Right lobe of liver (tissue), 6 donors: ENCODE results near the gene KCND2. TPM values are rescaled to one million over a fixed set of nuclear protein-coding genes. Genes with fewer than 3 reads are reported as not detected.

Experiments used
- ATAC-seq, 4 donors: fragments of 200-7000 bp; cut with Tn5 transposase; one replicate each; pipeline ENCODE4 v1.9.1; 2020; ENCODE audit warnings: mild to moderate bottlenecking in 4 of 4, moderate library complexity in 4 of 4
- DNase-seq, 3 donors: peaks; one replicate each; pipeline ENCODE4 v3.0.0-alpha.2; 2020
- H3K27ac ChIP-seq, 3 donors: fragments of 200-600 bp; one replicate each; pipeline ENCODE4 v1.8.0; 2022
- H3K27me3 ChIP-seq, 2 donors: fragments of 200-600 bp; one replicate each; pipeline ENCODE4 v1.8.0; 2022
- H3K36me3 ChIP-seq, 4 donors: fragments of 200-600 bp; sonication (generic) in 1 of 4; one replicate each; pipeline versions ENCODE4 v1.5.1 to v1.8.0; 2017 to 2022; ENCODE audit warnings: control low read depth in 1 of 4
- H3K4me1 ChIP-seq, 4 donors: fragments of 200-600 bp; sonication (generic) in 1 of 4; one replicate each; pipeline versions ENCODE4 v1.5.1 to v1.8.0; 2017 to 2022; ENCODE audit warnings: control low read depth in 1 of 4
- H3K4me3 ChIP-seq, 3 donors: fragments of 200-600 bp; one replicate each; pipeline ENCODE4 v1.8.0; 2022
- H3K9me3 ChIP-seq, 4 donors: fragments of 200-600 bp; sonication (generic) in 1 of 4; one replicate each; pipeline versions ENCODE4 v1.5.1 to v1.8.0; 2017 to 2022; ENCODE audit warnings: control low read depth in 1 of 4
- CTCF ChIP-seq, 4 donors: fragments of 200-600 bp in 3 of 4; fragments of 450-650 bp in 1 of 4; IDR thresholded peaks; one replicate each; pipeline versions ENCODE4 v1.5.1 to v1.8.0; 2016 to 2022; ENCODE audit warnings: antibody characterized with exemption in 4 of 4, mild to moderate bottlenecking in 2 of 4
- POLR2A ChIP-seq: fragments of 450-650 bp; IDR thresholded peaks from one replicate; pipeline ENCODE4 v1.6.1; 2017; ENCODE audit warnings: antibody characterized with exemption, mild to moderate bottlenecking
- WGBS: methylation state at CpG from one replicate; pipeline ENCODE4 v1.1.6; 2018; ENCODE audit warnings: low coverage, low lambda C conversion rate; ENCODE audit not compliant: insufficient coverage; ENCODE audit errors: missing lambda C conversion rate; 5-methylcytosine and 5-hydroxymethylcytosine counted together
- intact Hi-C, 2 donors: fragments of 100-400 bp; cut with DNase I; formaldehyde crosslinking; loops; one replicate each; pipeline versions ENCODE4 v1.11.2 to v1.14.1; 2022
- total RNA-seq, 6 experiments: library from RNA; depleted of rRNA in 2 of 6; stranded (reverse); fragments of >200 nt in 2 of 6; fragmentation: NEBNext Ultra II Directional in 3 of 6; extraction: Animal tissue kit (Norgen Biotek cat#: 25700) in 3 of 6; gene quantifications; one replicate each; pipeline versions ENCODE4 v1.1.0 to v1.2.4, GENCODE V29; 2016 to 2023
- donor health status: DM: no; HTN: yes; CAD: no.
- donor health status: DM: no; HTN: no; CAD: no.
- donor health status: DM: no; HTN: no; CAD: no.
- donor health status: DM: no; HTN: yes; CAD: no.
- donor health status: DM: no; HTN: yes; CAD: no.

The KCND2 gene
- total RNA-seq, 6 experiments from 2014 or later: 0.04 to 0.49 TPM; not detected in 4

- no peaks in the 10 kb centered on the region for H3K4me1 ChIP-seq
- H3K36me3 ChIP-seq: no peaks in the 10 kb centered on the region
- intact Hi-C loops: no loop called here
- no peaks in the 10 kb centered on the region for H3K9me3 ChIP-seq
- TF ChIP-seq CTCF (IDR thresholded peaks at IDR 0.05) (no peak), POLR2A (no peak)
- DNase-seq: no peak
- H3K4me3 ChIP-seq: no peak overlapping the region
- no peaks in the 10 kb centered on the region for H3K27me3 ChIP-seq
- ATAC-seq: no peak
- 29% methylated on average over 1 of the region's 1 CpG for WGBS
- no peak overlapping the region for H3K27ac ChIP-seq
Observed at GRCh38 chr7:120538335-120538734, 265.4 kb downstream of the KCND2 start.

GRCh38 chr7:120539321-120539720, 266.3 kb downstream of the KCND2 start:
- H3K27me3 ChIP-seq: no peaks in the 10 kb centered on the region
- H3K4me1 ChIP-seq: no peaks in the 10 kb centered on the region
- TF ChIP-seq CTCF (IDR thresholded peaks at IDR 0.05): no peak
- TF ChIP-seq POLR2A: no peak
- intact Hi-C loops: no loop called here
- H3K36me3 ChIP-seq: no peaks in the 10 kb centered on the region
- no peaks in the 10 kb centered on the region for H3K9me3 ChIP-seq
- H3K4me3 ChIP-seq: no peak overlapping the region
- no peak overlapping the region for H3K27ac ChIP-seq
- DNase-seq (no peak), ATAC-seq (no peak)
- WGBS: 44% methylated on average over 5 of the region's 5 CpGs

GRCh38 chr7:120547605-120548004, 274.6 kb downstream of the KCND2 start:
- WGBS: 24% methylated on average over 4 of the region's 4 CpGs
- Histone ChIP-seq H3K27ac (no peak overlapping the region), H3K4me3 (no peak overlapping the region), H3K9me3 (no peaks in the 10 kb centered on the region), H3K4me1 (no peaks in the 10 kb centered on the region), H3K36me3 (no peaks in the 10 kb centered on the region), H3K27me3 (no peaks in the 10 kb centered on the region)
- no peak for TF ChIP-seq CTCF (IDR thresholded peaks at IDR 0.05)
- TF ChIP-seq POLR2A: no peak
- ATAC-seq (no peak), DNase-seq (no peak)
- intact Hi-C loops: no loop called here

- H3K4me1 ChIP-seq: no peaks in the 10 kb centered on the region
- no peak for ATAC-seq
- H3K4me3 ChIP-seq: no peak overlapping the region
- H3K27ac ChIP-seq: no peak overlapping the region
- TF ChIP-seq CTCF (IDR thresholded peaks at IDR 0.05) (no peak), POLR2A (no peak)
- intact Hi-C loops: no loop called here
- H3K9me3 ChIP-seq: no peaks in the 10 kb centered on the region
- no peak for DNase-seq
- no peaks in the 10 kb centered on the region for H3K27me3 ChIP-seq
- 36% methylated on average over 1 of the region's 1 CpG for WGBS
- H3K36me3 ChIP-seq: no peaks in the 10 kb centered on the region
Observed at GRCh38 chr7:120550494-120551048, 277.6 kb downstream of the KCND2 start.

- TF ChIP-seq POLR2A: no peak
- TF ChIP-seq CTCF (IDR thresholded peaks at IDR 0.05): no peak
- DNase-seq: no peak
- no peaks in the 10 kb centered on the region for H3K36me3 ChIP-seq
- no peak for ATAC-seq
- H3K4me3 ChIP-seq: no peak overlapping the region
- 11% methylated on average over 1 of the region's 1 CpG for WGBS
- no peaks in the 10 kb centered on the region for H3K27me3 ChIP-seq
- H3K9me3 ChIP-seq: no peaks in the 10 kb centered on the region
- H3K4me1 ChIP-seq: no peaks in the 10 kb centered on the region
- intact Hi-C loops: no loop called here
- H3K27ac ChIP-seq: no peak overlapping the region
Observed at GRCh38 chr7:120553491-120553890, 280.5 kb downstream of the KCND2 start.
